Left hindlimb (tissue), 1 donor: ENCODE measurements around the gene FBXL19.
"Not testable (repeated sequence)": the region's sequence is repeated elsewhere in the genome, so short reads cannot be mapped to it uniquely, and the experiment has no call there.

Source experiments
- DNase-seq: peaks from one replicate; pipeline ENCODE4 v3.0.0-alpha.2; 2018

FBXL19 gene

GRCh38 chr16:30922960-30923535 is 324 bp upstream of the FBXL19 start:
- peak; percentile 100 for DNase-seq

- DNase-seq, result no peak
Measured at GRCh38 chr16:30924076-30924912, 922 bp downstream of the FBXL19 start.

- DNase-seq, result no peak
Measured at GRCh38 chr16:30924913-30925631, 1.7 kb downstream of the FBXL19 start.

GRCh38 chr16:30925632-30925987 is 2.2 kb downstream of the FBXL19 start:
- peak; percentile 58 for DNase-seq

GRCh38 chr16:30925995-30926811 is 2.8 kb downstream of the FBXL19 start:
- DNase-seq, result no peak

GRCh38 chr16:30926937-30927788 is 3.8 kb downstream of the FBXL19 start:
- no peak for DNase-seq

GRCh38 chr16:30927789-30928378 is 4.5 kb downstream of the FBXL19 start:
- peak; percentile 77 for DNase-seq

GRCh38 chr16:30928390-30928789 is 5.0 kb downstream of the FBXL19 start:
- no peak for DNase-seq

- no peak for DNase-seq
Measured at GRCh38 chr16:30929167-30929566, 5.8 kb downstream of the FBXL19 start.

GRCh38 chr16:30930160-30930571 is 6.8 kb downstream of the FBXL19 start:
- DNase-seq, result no peak

- no peak for DNase-seq
Measured at GRCh38 chr16:30931068-30931650, 7.8 kb downstream of the FBXL19 start.

GRCh38 chr16:30934827-30935557 is 11.6 kb downstream of the FBXL19 start:
- DNase-seq, result no peak

- no peak for DNase-seq
Measured at GRCh38 chr16:30937692-30938091, 14.3 kb downstream of the FBXL19 start.

- not testable (repeated sequence) for DNase-seq
Measured at GRCh38 chr16:30939571-30939970, 16.2 kb downstream of the FBXL19 start.

GRCh38 chr16:30941600-30942425 is 18.4 kb downstream of the FBXL19 start:
- no peak for DNase-seq

GRCh38 chr16:30942426-30942806 is 19.0 kb downstream of the FBXL19 start:
- no peak for DNase-seq

GRCh38 chr16:30944352-30944751 is 21.0 kb downstream of the FBXL19 start:
- DNase-seq, result no peak

- DNase-seq, result no peak
Measured at GRCh38 chr16:30946671-30947540, 23.5 kb downstream of the FBXL19 start.

GRCh38 chr16:30947541-30947858 is 24.1 kb downstream of the FBXL19 start:
- DNase-seq, result no peak
